NT2/D1 (cell line): Measurements from ENCODE around the gene UCP3.

Source experiments
- DNase-seq: peaks from one replicate; pipeline ENCODE4 v3.0.0-alpha.2; 2011; ENCODE audit warnings: low read depth, low spot score
- H3K27me3 ChIP-seq: 2 replicates; pipeline ENCODE4 v1.6.0; 2011; ENCODE audit warnings: mild to moderate bottlenecking; ENCODE audit not compliant: insufficient read length, insufficient read depth
- H3K36me3 ChIP-seq: 2 replicates; pipeline ENCODE4 v1.6.1; 2011; ENCODE audit warnings: mild to moderate bottlenecking, low read length, mixed read lengths; ENCODE audit not compliant: insufficient read depth, insufficient read length
- H3K4me1 ChIP-seq: 2 replicates; pipeline ENCODE4 v1.5.1; 2011; ENCODE audit not compliant: insufficient read depth, insufficient read length
- H3K4me3 ChIP-seq: 2 replicates; pipeline ENCODE4 v1.5.1; 2011; ENCODE audit warnings: low read depth; ENCODE audit not compliant: insufficient read length
- H3K9ac ChIP-seq: 2 replicates; pipeline ENCODE4 v1.6.0; 2011; ENCODE audit warnings: low read depth; ENCODE audit not compliant: insufficient read length
- H3K9me3 ChIP-seq: 2 replicates; pipeline ENCODE4 v1.5.1; 2011; ENCODE audit warnings: mild to moderate bottlenecking, low read length; ENCODE audit not compliant: insufficient read depth
- SUZ12 ChIP-seq: IDR thresholded peaks from 2 replicates; pipeline ENCODE4 v1.6.1; 2011; ENCODE audit not compliant: insufficient read length, insufficient read depth; ENCODE audit errors: extremely low read depth
- YY1 ChIP-seq: IDR thresholded peaks from 2 replicates; pipeline ENCODE4 v1.6.1; 2011; ENCODE audit not compliant: insufficient read length, insufficient read depth
- ZNF274 ChIP-seq: IDR thresholded peaks from 2 replicates; pipeline ENCODE4 v1.6.1; 2011; ENCODE audit warnings: mild to moderate bottlenecking, low read depth, low read length

Gene UCP3

GRCh38 chr11:74015919-74016684 is 7.2 kb upstream of the UCP3 start:
- DNase-seq, result no peak
- no peak for TF ChIP-seq ZNF274
- TF ChIP-seq SUZ12, result no peak
- TF ChIP-seq YY1, result no peak
- no peak overlapping the region for H3K4me3 ChIP-seq
- H3K9ac ChIP-seq, result no peak overlapping the region
- peaks cover 2% of the 10 kb centered on the region for H3K4me1 ChIP-seq
- H3K9me3 ChIP-seq, result no peaks in the 10 kb centered on the region
- H3K36me3 ChIP-seq, result peaks cover 53% of the 10 kb centered on the region
- no peaks in the 10 kb centered on the region for H3K27me3 ChIP-seq

DNA sequence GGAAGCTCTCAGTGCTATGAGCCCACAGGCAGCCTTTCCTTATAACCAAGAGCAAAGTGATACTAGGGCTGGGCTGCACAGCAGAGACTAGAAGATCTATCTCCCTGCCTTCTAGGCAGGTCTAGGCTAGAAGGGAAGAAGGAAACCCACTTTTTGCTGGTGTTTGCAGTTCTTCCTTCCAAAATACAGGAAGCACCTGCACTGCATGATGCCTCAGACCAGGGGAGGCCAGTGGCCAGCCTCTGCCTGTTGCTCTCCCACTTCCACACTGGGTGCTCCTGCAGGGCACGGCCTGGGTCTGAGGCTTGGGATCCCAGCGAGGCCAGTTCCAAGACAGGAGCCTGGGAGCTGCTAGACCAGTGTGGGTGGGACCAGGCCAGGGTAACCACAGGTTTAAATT is 6.0 kb upstream of the UCP3 start:
- TF ChIP-seq YY1, result no peak
- TF ChIP-seq SUZ12, result no peak
- no peak for TF ChIP-seq ZNF274
- Histone ChIP-seq H3K36me3 (peaks cover 51% of the 10 kb centered on the region), H3K4me3 (no peak overlapping the region), H3K4me1 (peaks cover 2% of the 10 kb centered on the region), H3K9me3 (no peaks in the 10 kb centered on the region), H3K9ac (no peak overlapping the region), H3K27me3 (no peaks in the 10 kb centered on the region)
- no peak for DNase-seq

GRCh38 chr11:74013141-74013540 is 4.3 kb upstream of the UCP3 start:
- Histone ChIP-seq H3K9ac (no peak overlapping the region), H3K4me3 (no peak overlapping the region), H3K27me3 (no peaks in the 10 kb centered on the region), H3K4me1 (no peaks in the 10 kb centered on the region), H3K36me3 (peaks cover 41% of the 10 kb centered on the region), H3K9me3 (no peaks in the 10 kb centered on the region)
- no peak for DNase-seq
- TF ChIP-seq SUZ12, result no peak
- TF ChIP-seq ZNF274, result no peak
- no peak for TF ChIP-seq YY1

DNA sequence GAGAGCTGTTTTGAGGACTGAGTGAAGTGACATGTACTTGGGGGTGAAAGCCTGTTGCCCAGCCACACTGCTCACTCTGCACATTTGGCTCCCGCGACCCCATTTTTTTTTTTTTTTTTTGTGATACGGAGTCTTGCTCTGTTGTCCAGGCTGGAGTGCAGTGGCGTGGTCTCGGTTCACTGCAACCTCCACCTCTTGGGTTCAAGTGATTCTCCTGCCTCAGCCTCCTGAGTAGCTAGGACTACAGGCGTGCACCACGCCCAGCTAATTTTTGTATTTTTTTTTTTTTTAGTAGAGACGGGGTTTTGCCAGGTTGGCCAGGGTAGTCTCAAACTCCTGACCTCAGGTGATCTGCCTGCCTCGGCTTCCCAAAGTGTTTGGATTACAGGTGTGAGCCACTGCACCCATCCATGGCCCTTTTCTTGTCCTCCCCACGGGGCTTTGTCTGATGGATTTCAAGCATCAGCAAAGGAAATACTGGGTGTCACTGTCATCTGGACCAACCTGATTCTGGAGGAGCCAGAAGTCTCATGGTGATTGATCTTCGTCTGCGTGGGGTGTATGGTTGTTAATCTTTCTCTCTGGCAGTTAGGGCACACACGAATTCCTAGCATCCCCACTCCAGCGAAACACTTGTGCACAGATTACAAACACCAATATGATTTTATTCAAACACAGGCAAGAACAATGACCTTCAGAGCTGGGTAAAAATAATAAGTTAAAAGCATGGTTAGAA is 3.4 kb upstream of the UCP3 start:
- no peak overlapping the region for H3K9ac ChIP-seq
- TF ChIP-seq SUZ12 (no peak), ZNF274 (no peak), YY1 (no peak)
- no peaks in the 10 kb centered on the region for H3K4me1 ChIP-seq
- DNase-seq, result no peak
- H3K9me3 ChIP-seq, result no peaks in the 10 kb centered on the region
- peaks cover 34% of the 10 kb centered on the region for H3K36me3 ChIP-seq
- H3K27me3 ChIP-seq, result no peaks in the 10 kb centered on the region
- H3K4me3 ChIP-seq, result no peak overlapping the region

DNA sequence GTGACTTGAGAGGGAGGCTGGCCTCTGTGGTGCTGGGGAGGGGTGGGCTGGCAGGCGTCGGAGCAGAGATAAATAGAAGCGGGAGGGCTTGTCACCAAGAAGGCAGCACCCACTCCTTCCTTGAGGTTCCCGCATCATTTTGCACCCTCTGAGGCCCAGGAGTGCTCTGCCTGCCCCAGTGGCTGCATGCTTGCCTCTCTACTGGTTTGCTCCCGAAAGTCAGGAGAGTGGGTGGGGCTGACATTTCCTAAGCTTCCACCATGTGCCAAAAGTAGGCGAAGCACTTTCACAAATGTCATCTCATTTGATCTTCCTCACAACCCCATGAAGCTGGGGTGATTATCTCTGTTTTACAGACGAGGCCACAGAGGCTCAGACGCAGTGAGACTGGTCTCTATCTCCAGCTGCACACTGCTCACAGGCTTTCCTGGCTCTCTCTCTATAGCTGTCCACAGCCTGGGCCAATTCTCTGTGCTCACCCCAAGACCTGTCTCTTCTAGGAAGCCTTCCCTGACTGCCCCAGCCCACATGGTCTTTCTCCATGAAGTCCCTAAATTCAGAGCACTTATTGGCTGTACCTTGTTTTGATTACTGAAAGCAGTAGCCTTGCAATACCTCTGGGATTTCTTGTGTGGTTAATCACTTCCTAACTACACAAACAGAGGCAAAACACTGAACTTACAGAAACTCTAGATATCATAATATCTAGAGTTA is 2.6 kb upstream of the UCP3 start:
- Histone ChIP-seq H3K4me3 (no peak overlapping the region), H3K9ac (no peak overlapping the region), H3K36me3 (peaks cover 30% of the 10 kb centered on the region), H3K27me3 (no peaks in the 10 kb centered on the region), H3K9me3 (no peaks in the 10 kb centered on the region), H3K4me1 (no peaks in the 10 kb centered on the region)
- no peak for DNase-seq
- TF ChIP-seq ZNF274, result no peak
- no peak for TF ChIP-seq YY1
- TF ChIP-seq SUZ12, result no peak

DNA sequence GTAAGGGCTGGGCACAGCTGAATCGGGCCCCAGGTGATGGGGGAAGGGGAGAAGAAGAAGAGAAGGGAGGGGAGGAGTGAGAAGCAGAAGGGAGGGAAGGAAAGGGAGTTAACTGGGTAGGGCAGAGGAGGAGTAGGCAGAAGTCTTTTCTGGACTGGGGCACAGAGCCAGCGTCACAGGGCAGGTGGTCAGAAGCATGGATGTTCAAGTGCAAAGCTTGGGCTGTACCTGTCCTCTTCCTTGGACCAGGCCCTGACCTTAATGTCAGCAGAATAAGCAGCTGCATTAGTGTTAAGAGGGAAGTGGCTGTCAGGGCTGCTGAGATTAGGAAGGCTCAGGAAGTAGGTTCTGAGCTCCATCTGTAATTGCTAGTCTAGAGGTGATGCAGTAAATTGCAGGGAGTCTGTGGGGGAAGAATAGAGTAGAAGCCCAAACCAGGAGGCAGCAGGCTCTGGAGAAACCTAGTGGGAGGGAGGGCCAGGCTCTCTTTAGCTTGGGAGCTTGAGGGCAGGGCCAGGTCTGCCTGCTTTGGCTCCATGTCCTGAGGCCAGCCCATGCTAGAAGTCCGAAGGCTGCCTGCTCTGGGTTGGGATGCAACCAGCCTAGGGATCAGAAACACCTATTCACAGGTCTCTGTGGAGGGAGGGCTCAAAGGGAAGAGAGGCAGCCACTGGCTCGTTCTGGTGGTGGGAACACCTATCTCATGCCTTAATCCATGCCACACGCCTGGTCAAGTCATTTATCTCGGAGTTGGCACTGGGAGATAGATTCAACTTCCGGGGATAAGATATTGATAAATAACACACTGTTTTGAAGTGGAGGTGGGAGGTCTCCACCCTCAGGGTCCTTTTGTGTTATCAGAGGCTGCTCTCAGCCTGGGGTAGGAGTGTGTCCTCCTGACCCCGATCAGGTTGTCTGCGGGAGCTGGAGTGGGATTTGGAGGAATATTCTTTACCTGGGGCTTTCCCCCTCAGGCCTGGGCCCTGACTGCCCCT is 1.7 kb upstream of the UCP3 start:
- Histone ChIP-seq H3K4me1 (no peaks in the 10 kb centered on the region), H3K4me3 (no peak overlapping the region), H3K36me3 (peaks cover 26% of the 10 kb centered on the region), H3K27me3 (no peaks in the 10 kb centered on the region), H3K9ac (no peak overlapping the region), H3K9me3 (no peaks in the 10 kb centered on the region)
- TF ChIP-seq ZNF274, result no peak
- DNase-seq, result no peak
